ENCODE results near the gene AIPL1.

DNA sequence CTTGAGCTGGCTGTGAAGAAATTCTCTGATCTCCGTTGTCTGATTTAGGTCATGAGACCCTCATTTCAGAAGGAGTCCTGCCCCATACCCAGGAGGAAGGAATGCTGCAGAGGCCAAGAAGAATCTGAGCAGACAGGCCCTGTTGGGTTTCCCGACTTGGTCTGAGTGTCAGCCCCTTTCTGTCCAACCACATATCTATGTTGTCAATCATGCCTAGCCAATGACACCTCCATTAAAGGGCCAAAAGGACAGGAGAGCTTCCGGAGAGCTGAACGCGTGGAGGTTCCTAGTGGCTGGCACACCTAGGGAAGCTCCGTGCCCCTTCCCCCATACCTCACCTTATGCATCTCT is 47.2 kb upstream of the AIPL1 start:
- TF ChIP-seq, protein P1, sequence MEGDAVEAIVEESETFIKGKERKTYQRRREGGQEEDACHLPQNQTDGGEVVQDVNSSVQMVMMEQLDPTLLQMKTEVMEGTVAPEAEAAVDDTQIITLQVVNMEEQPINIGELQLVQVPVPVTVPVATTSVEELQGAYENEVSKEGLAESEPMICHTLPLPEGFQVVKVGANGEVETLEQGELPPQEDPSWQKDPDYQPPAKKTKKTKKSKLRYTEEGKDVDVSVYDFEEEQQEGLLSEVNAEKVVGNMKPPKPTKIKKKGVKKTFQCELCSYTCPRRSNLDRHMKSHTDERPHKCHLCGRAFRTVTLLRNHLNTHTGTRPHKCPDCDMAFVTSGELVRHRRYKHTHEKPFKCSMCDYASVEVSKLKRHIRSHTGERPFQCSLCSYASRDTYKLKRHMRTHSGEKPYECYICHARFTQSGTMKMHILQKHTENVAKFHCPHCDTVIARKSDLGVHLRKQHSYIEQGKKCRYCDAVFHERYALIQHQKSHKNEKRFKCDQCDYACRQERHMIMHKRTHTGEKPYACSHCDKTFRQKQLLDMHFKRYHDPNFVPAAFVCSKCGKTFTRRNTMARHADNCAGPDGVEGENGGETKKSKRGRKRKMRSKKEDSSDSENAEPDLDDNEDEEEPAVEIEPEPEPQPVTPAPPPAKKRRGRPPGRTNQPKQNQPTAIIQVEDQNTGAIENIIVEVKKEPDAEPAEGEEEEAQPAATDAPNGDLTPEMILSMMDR (IDR thresholded peaks at IDR 0.05) = no peak
- TF ChIP-seq POLR2A (IDR thresholded peaks at IDR 0.05) = no peak
